Lower leg skin (tissue), 3 donors: ENCODE measurements around the gene VASH2.

Experiments
- POLR2A ChIP-seq, 2 donors: fragments of 450-650 bp; IDR thresholded peaks; one replicate each; pipeline ENCODE4 v1.6.1; 2016 to 2017; ENCODE audit warnings: antibody characterized with exemption in 2 of 2, mild to moderate bottlenecking in 1 of 2, moderate library complexity in 1 of 2
- TF ChIP-seq, protein P1 (sequence below), 3 donors: fragments of 450-650 bp; IDR thresholded peaks; one replicate each; pipeline ENCODE4 v1.5.1; 2016; ENCODE audit warnings: antibody characterized with exemption in 3 of 3, mild to moderate bottlenecking in 3 of 3, moderate library complexity in 2 of 3

DNA sequence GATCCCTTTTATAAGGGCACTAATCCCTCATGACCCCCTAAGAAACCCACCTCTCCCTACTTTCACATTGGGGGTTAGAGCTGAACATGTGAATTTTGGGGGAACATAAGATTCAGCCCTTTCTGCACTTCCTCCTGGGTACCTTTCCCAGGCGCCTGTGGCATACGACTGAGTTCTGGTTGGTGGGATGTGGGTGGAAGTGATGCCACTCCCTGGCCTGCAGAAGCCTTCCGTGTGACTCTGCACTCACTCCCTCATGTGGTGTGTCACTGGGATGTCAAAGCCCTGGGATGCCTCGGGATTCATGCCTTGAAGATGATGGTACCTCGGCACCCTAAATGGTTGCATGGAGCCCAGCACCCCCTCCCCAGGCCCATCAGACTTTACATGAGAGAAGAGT is 28.3 kb upstream of the VASH2 start:
- TF ChIP-seq, protein P1, sequence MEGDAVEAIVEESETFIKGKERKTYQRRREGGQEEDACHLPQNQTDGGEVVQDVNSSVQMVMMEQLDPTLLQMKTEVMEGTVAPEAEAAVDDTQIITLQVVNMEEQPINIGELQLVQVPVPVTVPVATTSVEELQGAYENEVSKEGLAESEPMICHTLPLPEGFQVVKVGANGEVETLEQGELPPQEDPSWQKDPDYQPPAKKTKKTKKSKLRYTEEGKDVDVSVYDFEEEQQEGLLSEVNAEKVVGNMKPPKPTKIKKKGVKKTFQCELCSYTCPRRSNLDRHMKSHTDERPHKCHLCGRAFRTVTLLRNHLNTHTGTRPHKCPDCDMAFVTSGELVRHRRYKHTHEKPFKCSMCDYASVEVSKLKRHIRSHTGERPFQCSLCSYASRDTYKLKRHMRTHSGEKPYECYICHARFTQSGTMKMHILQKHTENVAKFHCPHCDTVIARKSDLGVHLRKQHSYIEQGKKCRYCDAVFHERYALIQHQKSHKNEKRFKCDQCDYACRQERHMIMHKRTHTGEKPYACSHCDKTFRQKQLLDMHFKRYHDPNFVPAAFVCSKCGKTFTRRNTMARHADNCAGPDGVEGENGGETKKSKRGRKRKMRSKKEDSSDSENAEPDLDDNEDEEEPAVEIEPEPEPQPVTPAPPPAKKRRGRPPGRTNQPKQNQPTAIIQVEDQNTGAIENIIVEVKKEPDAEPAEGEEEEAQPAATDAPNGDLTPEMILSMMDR (IDR thresholded peaks at IDR 0.05): no peak
- no peak for TF ChIP-seq POLR2A (IDR thresholded peaks at IDR 0.05)
